HepG2 (cell line): ENCODE measurements around the gene JPH4. TPM values are rescaled to one million over a fixed set of nuclear protein-coding genes. Genes with fewer than 3 reads are reported as not detected.

Source experiments
- BATF2 ChIP-seq: sonication (generic); formaldehyde crosslinking; IDR thresholded peaks from 2 replicates; pipeline ENCODE4 v1.8.0; 2022; ENCODE audit warnings: mild to moderate bottlenecking, missing genetic modification reagents, moderate library complexity
- IRF1 ChIP-seq: sonication (generic); formaldehyde crosslinking; IDR thresholded peaks from 2 replicates; pipeline ENCODE4 v1.4.0; 2020; ENCODE audit warnings: low read depth, mild to moderate bottlenecking, missing genetic modification reagents
- NFIB ChIP-seq: sonication (generic); formaldehyde crosslinking; IDR thresholded peaks from 2 replicates; pipeline ENCODE4 v1.9.0; 2021; ENCODE audit warnings: missing genetic modification reagents, mild to moderate bottlenecking, borderline replicate concordance
- SMAD9 ChIP-seq: sonication (generic); formaldehyde crosslinking; IDR thresholded peaks from 2 replicates; pipeline ENCODE4 v1.5.1; 2020; ENCODE audit warnings: mild to moderate bottlenecking, missing genetic modification reagents
- SRSF4 ChIP-seq: fragments of 200-400 bp; formaldehyde crosslinking; IDR thresholded peaks from one replicate; pipeline ENCODE4 v1.6.1; 2018; ENCODE audit warnings: mild to moderate bottlenecking, low read depth, low read length, moderate library complexity; ENCODE audit not compliant: poor library complexity, severe bottlenecking
- TOPORS ChIP-seq: sonication (generic); formaldehyde crosslinking; IDR thresholded peaks from 2 replicates; pipeline ENCODE4 v1.8.0; 2023; ENCODE audit warnings: mild to moderate bottlenecking, missing genetic modification reagents
- ZNF207 ChIP-seq: fragments of 450-650 bp; IDR thresholded peaks from 2 replicates; pipeline ENCODE4 v1.6.1; 2016; ENCODE audit warnings: antibody characterized with exemption, borderline replicate concordance
- ZNF407 ChIP-seq: sonication (generic); formaldehyde crosslinking; IDR thresholded peaks from one replicate; pipeline ENCODE4 v1.5.1; 2020; ENCODE audit warnings: mild to moderate bottlenecking, missing genetic modification reagents; ENCODE audit errors: not compliant biosample characterization
- ZNF580 ChIP-seq: IDR thresholded peaks from 2 replicates; pipeline ENCODE4 v1.6.1; 2016; ENCODE audit warnings: low read depth, borderline replicate concordance
- ZNF75D ChIP-seq: sonication (generic); formaldehyde crosslinking; IDR thresholded peaks from 2 replicates; pipeline ENCODE4 v1.8.1; 2023; ENCODE audit warnings: missing genetic modification reagents, mild to moderate bottlenecking, borderline replicate concordance
- ZSCAN30 ChIP-seq: sonication (generic); formaldehyde crosslinking; IDR thresholded peaks from 2 replicates; pipeline ENCODE4 v1.5.0; 2020; ENCODE audit warnings: mild to moderate bottlenecking, missing genetic modification reagents
- polyA plus RNA-seq, 8 experiments: library from polyadenylated mRNA; depleted of rRNA in 3 of 8; stranded (reverse) in 7 of 8; unstranded in 1 of 8; fragments of >200 nt; fragmentation: Illumina TruSeq in 4 of 8; extraction: Trizol in 4 of 8; gene quantifications; 2 replicates each; pipeline versions ENCODE4 v1.2.1 to v1.2.3, GENCODE V29; 2011 to 2016; ENCODE audit warnings: low read depth in 4 of 8, missing spikeins in 1 of 8, mixed read lengths in 1 of 8; ENCODE audit not compliant: insufficient read depth in 1 of 8
- total RNA-seq, 5 experiments: library from RNA; depleted of rRNA; stranded (reverse); fragments of >200 nt; fragmentation: Illumina TruSeq; extraction: Trizol; gene quantifications; 2 replicates each; pipeline ENCODE4 v1.2.3, GENCODE V29; 2016; ENCODE audit warnings: low read depth in 1 of 5
- TF ChIP-seq, protein P1 (sequence below): sonication (generic); formaldehyde crosslinking; IDR thresholded peaks from 2 replicates; pipeline ENCODE4 v1.4.0; 2020; ENCODE audit warnings: mild to moderate bottlenecking, missing genetic modification reagents, borderline replicate concordance

The JPH4 gene
- total and polyA plus RNA-seq, 2 of the 13 experiments (the other 11 are each of a cell fraction or from before 2014, with no cell fraction given) = 0.08 to 0.22 TPM

DNA sequence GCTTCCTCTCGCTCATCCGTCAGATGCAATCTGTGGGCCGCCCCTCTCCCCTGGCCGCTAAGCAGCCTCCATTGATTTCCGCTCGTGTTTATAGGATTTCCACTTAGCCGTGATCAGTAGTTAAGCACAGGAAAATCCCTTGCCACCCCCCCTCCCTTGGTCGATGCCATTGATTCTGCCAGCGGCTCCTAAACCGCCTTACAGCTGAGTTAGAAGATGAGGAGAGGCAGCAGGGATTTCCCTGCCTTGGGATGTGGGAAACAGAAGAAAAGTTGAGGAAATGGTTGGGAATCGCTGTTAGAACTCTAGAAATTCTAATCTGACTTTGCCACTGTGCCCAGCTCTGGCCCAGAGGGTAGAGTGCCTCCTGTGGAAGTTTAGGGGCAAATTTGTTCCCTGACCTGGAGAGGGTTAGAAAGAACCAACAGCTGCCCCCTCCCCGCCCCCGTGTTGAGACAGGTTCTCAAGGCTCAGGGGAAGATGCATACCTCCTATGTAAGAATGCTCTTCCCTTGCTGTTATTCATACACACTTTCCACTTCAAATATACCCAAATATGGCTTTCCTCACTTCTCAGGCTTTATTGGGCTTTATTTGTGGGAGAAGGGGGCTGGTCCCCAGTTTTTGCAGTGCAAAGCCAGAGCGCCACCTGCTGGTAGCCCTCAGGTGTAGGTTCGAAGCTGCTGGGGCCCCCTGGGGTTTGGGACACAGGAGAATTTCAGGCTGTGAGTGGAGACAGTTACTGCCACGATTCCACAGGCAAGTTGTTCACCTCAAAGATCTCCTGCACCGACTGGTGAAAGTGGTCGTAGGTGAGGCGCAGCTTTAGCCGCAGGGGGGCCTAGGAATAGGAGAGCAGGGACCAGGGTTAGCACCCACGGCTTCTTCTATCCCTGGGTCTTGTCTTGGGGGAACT, 19.3 kb downstream of the JPH4 start (continued):
- TF ChIP-seq ZNF407 (CRISPR knock-in tag) (no peak), SMAD9 (CRISPR knock-in tag) (no peak), NFIB (CRISPR knock-in tag) (no peak), ZSCAN30 (CRISPR knock-in tag) (no peak), SRSF4 (no peak), ZNF580 (peak; percentile 81; the same call in 1 of the 2 replicates), TOPORS (no peak), BATF2 (CRISPR knock-in tag) (no peak; the same call in 1 of the 2 replicates), IRF1 (CRISPR knock-in tag) (no peak), ZNF207 (no peak), ZNF75D (CRISPR knock-in tag) (no peak)
- TF ChIP-seq, protein P1, sequence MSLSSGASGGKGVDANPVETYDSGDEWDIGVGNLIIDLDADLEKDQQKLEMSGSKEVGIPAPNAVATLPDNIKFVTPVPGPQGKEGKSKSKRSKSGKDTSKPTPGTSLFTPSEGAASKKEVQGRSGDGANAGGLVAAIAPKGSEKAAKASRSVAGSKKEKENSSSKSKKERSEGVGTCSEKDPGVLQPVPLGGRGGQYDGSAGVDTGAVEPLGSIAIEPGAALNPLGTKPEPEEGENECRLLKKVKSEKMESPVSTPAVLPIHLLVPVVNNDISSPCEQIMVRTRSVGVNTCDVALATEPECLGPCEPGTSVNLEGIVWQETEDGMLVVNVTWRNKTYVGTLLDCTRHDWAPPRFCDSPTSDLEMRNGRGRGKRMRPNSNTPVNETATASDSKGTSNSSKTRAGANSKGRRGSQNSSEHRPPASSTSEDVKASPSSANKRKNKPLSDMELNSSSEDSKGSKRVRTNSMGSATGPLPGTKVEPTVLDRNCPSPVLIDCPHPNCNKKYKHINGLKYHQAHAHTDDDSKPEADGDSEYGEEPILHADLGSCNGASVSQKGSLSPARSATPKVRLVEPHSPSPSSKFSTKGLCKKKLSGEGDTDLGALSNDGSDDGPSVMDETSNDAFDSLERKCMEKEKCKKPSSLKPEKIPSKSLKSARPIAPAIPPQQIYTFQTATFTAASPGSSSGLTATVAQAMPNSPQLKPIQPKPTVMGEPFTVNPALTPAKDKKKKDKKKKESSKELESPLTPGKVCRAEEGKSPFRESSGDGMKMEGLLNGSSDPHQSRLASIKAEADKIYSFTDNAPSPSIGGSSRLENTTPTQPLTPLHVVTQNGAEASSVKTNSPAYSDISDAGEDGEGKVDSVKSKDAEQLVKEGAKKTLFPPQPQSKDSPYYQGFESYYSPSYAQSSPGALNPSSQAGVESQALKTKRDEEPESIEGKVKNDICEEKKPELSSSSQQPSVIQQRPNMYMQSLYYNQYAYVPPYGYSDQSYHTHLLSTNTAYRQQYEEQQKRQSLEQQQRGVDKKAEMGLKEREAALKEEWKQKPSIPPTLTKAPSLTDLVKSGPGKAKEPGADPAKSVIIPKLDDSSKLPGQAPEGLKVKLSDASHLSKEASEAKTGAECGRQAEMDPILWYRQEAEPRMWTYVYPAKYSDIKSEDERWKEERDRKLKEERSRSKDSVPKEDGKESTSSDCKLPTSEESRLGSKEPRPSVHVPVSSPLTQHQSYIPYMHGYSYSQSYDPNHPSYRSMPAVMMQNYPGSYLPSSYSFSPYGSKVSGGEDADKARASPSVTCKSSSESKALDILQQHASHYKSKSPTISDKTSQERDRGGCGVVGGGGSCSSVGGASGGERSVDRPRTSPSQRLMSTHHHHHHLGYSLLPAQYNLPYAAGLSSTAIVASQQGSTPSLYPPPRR (CRISPR knock-in tag) = no peak
